Panc1 (cell line): ENCODE data around the gene HDDC2. TPM values are rescaled to one million over a fixed set of nuclear protein-coding genes. Genes with fewer than 3 reads are reported as not detected.

ENCODE experiments used
- ATAC-seq: fragments of 200-7000 bp; cut with Tn5 transposase; 2 replicates; pipeline ENCODE4 v1.9.1; 2020; ENCODE audit warnings: mild to moderate bottlenecking, moderate library complexity
- BruUV-seq: library from RNA; stranded (reverse); fragments of 400-500 nt; replicated peaks from 2 replicates; lab custom pipeline; 2021; lab: Mats Ljungman, UMichigan
- CTCF ChIA-PET: fragments of 300-600 bp; sonication (Branson Sonifier 250); formaldehyde crosslinking; loops from one replicate; lab custom pipeline; 2022; ENCODE audit warnings: antibody characterized with exemption; lab: Charles Lee
- POLR2A ChIA-PET: fragments of 300-600 bp; sonication (Branson Sonifier 250); formaldehyde crosslinking; loops from one replicate; lab custom pipeline; 2022; ENCODE audit warnings: antibody characterized with exemption; lab: Charles Lee
- DNase-seq: peaks from one replicate; pipeline ENCODE4 v3.0.0-alpha.2; 2010; ENCODE audit warnings: low read depth, low spot score
- H3K27ac ChIP-seq: 2 replicates; pipeline ENCODE4 v1.5.1; 2011; ENCODE audit warnings: mild to moderate bottlenecking, low read length, inconsistent platforms
- H3K27me3 ChIP-seq: fragments of 200-500 bp; sonication (Bioruptor generic); 2 replicates; pipeline ENCODE4 v1.6.0; 2014; ENCODE audit warnings: low read length, inconsistent platforms; ENCODE audit not compliant: control insufficient read depth, insufficient read depth
- H3K36me3 ChIP-seq: fragments of 200-500 bp; sonication (Bioruptor generic); 2 replicates; pipeline ENCODE4 v1.5.1; 2014; ENCODE audit warnings: inconsistent platforms, mild to moderate bottlenecking, low read length, moderate library complexity; ENCODE audit not compliant: control insufficient read depth, insufficient read depth
- H3K4me1 ChIP-seq: 2 replicates; pipeline ENCODE4 v1.5.1; 2011; ENCODE audit warnings: inconsistent platforms, mild to moderate bottlenecking, low read length, moderate library complexity; ENCODE audit not compliant: control insufficient read depth, insufficient read depth
- H3K4me3 ChIP-seq, 2 experiments: 2 replicates each; pipeline ENCODE4 v1.5.1; 2011 to 2012; ENCODE audit warnings: low read depth in 2 of 2, low read length in 2 of 2, mild to moderate bottlenecking in 2 of 2, inconsistent platforms in 1 of 2, moderate library complexity in 1 of 2
- H3K9me3 ChIP-seq: fragments of 200-500 bp; sonication (Bioruptor generic); 2 replicates; pipeline ENCODE4 v1.5.1; 2014; ENCODE audit warnings: low read depth, mild to moderate bottlenecking, inconsistent platforms, low read length, moderate library complexity; ENCODE audit not compliant: control insufficient read depth, insufficient read depth
- POLR2AphosphoS5 ChIP-seq: IDR thresholded peaks from 2 replicates; pipeline ENCODE4 v1.6.1; 2012; ENCODE audit warnings: mild to moderate bottlenecking, low read depth, low read length, moderate library complexity
- SIN3A ChIP-seq: IDR thresholded peaks from 2 replicates; pipeline ENCODE4 v1.6.1; 2012; ENCODE audit warnings: low read depth, mild to moderate bottlenecking, low read length, moderate library complexity, borderline replicate concordance; ENCODE audit not compliant: insufficient read depth
- TCF7L2 ChIP-seq: IDR thresholded peaks from 2 replicates; pipeline ENCODE4 v1.6.1; 2011; ENCODE audit warnings: mild to moderate bottlenecking, low read depth, low read length, inconsistent platforms
- in situ Hi-C: cut with HindIII; loops from 2 replicates; pipeline ENCODE4 v1.10.0; 2016; ENCODE audit warnings: low sequenced_read_pairs, low pct_unique_long_range_greater_than_20kb
- intact Hi-C: fragments of 100-400 bp; cut with micrococcal nuclease; formaldehyde crosslinking; loops from one replicate; pipeline ENCODE4 v1.10.0; 2022; ENCODE audit not compliant: unreplicated experiment
- total RNA-seq: library from RNA; stranded (reverse); gene quantifications from one replicate; pipeline ENCODE4 v1.2.1, GENCODE V29; 2021; ENCODE audit not compliant: unreplicated experiment
- TF ChIP-seq, protein P1 (sequence below): fragments of 450-650 bp; IDR thresholded peaks from 2 replicates; pipeline ENCODE4 v1.5.1; 2017; ENCODE audit warnings: mild to moderate bottlenecking
- TF ChIP-seq, protein P2 (sequence below), 2 experiments: IDR thresholded peaks; 2 replicates each; pipeline ENCODE4 v1.6.1; 2011 to 2012; ENCODE audit warnings: low read depth in 2 of 2, control low read depth in 1 of 2, low read length in 1 of 2, mild to moderate bottlenecking in 1 of 2, moderate library complexity in 1 of 2; ENCODE audit not compliant: insufficient read depth in 1 of 2

The HDDC2 gene
- total RNA-seq, 1 experiment from 2014 or later, result 88.8 TPM

DNA sequence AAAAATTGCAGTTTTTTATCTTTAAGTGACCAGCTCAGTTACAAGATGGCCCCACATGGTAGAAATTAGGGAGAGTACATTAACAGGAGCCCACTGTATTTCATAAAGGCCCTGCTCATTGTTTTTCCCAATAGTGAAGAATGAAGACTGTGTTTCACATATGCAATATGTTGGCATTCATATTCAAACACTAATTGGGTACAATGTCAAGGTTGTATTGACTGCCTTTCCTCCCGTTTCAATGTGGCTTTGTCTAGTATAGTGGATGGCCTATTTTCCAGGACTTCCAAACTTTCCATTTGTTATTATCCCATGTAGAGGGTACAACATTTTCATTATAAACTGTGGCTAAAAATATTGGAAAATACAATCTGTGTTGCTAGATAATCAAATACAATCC is 51.3 kb downstream of the HDDC2 start:
- Histone ChIP-seq H3K4me3 (no peak overlapping the region), H3K27ac (no peak overlapping the region), H3K27me3 (peaks cover 5% of the 10 kb centered on the region; the same call in 1 of the 2 replicates), H3K36me3 (no peaks in the 10 kb centered on the region), H3K4me1 (no peaks in the 10 kb centered on the region), H3K9me3 (no peaks in the 10 kb centered on the region)
- DNase-seq, result no peak
- in situ Hi-C loops (no loop called here), intact Hi-C loops (no loop called here)
- no peak for TF ChIP-seq POLR2AphosphoS5
- TF ChIP-seq TCF7L2, result no peak
- TF ChIP-seq, protein P1, sequence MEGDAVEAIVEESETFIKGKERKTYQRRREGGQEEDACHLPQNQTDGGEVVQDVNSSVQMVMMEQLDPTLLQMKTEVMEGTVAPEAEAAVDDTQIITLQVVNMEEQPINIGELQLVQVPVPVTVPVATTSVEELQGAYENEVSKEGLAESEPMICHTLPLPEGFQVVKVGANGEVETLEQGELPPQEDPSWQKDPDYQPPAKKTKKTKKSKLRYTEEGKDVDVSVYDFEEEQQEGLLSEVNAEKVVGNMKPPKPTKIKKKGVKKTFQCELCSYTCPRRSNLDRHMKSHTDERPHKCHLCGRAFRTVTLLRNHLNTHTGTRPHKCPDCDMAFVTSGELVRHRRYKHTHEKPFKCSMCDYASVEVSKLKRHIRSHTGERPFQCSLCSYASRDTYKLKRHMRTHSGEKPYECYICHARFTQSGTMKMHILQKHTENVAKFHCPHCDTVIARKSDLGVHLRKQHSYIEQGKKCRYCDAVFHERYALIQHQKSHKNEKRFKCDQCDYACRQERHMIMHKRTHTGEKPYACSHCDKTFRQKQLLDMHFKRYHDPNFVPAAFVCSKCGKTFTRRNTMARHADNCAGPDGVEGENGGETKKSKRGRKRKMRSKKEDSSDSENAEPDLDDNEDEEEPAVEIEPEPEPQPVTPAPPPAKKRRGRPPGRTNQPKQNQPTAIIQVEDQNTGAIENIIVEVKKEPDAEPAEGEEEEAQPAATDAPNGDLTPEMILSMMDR, result no peak
- TF ChIP-seq, protein P2, sequence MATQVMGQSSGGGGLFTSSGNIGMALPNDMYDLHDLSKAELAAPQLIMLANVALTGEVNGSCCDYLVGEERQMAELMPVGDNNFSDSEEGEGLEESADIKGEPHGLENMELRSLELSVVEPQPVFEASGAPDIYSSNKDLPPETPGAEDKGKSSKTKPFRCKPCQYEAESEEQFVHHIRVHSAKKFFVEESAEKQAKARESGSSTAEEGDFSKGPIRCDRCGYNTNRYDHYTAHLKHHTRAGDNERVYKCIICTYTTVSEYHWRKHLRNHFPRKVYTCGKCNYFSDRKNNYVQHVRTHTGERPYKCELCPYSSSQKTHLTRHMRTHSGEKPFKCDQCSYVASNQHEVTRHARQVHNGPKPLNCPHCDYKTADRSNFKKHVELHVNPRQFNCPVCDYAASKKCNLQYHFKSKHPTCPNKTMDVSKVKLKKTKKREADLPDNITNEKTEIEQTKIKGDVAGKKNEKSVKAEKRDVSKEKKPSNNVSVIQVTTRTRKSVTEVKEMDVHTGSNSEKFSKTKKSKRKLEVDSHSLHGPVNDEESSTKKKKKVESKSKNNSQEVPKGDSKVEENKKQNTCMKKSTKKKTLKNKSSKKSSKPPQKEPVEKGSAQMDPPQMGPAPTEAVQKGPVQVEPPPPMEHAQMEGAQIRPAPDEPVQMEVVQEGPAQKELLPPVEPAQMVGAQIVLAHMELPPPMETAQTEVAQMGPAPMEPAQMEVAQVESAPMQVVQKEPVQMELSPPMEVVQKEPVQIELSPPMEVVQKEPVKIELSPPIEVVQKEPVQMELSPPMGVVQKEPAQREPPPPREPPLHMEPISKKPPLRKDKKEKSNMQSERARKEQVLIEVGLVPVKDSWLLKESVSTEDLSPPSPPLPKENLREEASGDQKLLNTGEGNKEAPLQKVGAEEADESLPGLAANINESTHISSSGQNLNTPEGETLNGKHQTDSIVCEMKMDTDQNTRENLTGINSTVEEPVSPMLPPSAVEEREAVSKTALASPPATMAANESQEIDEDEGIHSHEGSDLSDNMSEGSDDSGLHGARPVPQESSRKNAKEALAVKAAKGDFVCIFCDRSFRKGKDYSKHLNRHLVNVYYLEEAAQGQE (IDR thresholded peaks at IDR 0.05; ENCODE audit: insufficient read depth in 1 of 2, low read depth in 2 of 2, low read length in 1 of 2), result no peak
- TF ChIP-seq SIN3A, result no peak
- no peak for ATAC-seq
- no TSS peak for BruUV-seq
- ChIA-PET CTCF (no interaction called here), POLR2A (no interaction called here)

DNA sequence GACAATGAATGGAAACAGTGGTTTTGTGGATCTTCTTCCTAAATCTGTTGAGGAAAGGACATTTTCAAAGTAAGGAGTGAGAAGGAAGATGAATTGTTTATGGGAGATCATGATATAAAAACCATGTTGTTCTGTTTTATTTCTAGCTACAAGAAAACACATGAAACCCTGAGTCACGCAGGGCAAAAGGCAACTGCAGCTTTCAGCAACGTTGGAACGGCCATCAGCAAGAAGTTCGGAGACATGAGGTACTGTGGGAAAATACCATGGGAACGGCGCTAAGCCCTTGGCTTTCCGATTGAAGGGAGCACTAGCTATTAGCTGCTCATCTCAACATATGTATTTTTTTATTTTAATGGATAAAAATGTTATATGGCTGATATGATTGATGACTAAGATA is 53.6 kb downstream of the HDDC2 start:
- H3K36me3 ChIP-seq, result no peaks in the 10 kb centered on the region
- CTCF ChIA-PET, result no interaction called here
- intact Hi-C loops (no loop called here), in situ Hi-C loops (no loop called here)
- no peak overlapping the region for H3K27ac ChIP-seq
- DNase-seq (no peak), ATAC-seq (no peak)
- BruUV-seq, result no TSS peak
- POLR2A ChIA-PET, result no interaction called here
- no peaks in the 10 kb centered on the region for H3K9me3 ChIP-seq
- TF ChIP-seq, protein P1, result no peak
- TF ChIP-seq POLR2AphosphoS5, result no peak
- TF ChIP-seq, protein P2 (IDR thresholded peaks at IDR 0.05; ENCODE audit: insufficient read depth in 1 of 2, low read depth in 2 of 2, low read length in 1 of 2), result no peak
- no peak for TF ChIP-seq TCF7L2
- TF ChIP-seq SIN3A, result no peak
- peaks cover 5% of the 10 kb centered on the region; the same call in 1 of the 2 replicates for H3K27me3 ChIP-seq
- H3K4me3 ChIP-seq, result no peak overlapping the region
- H3K4me1 ChIP-seq, result no peaks in the 10 kb centered on the region
